Left lung (tissue), 10 donors: ENCODE results near the gene KLC1. TPM values are rescaled to one million over a fixed set of nuclear protein-coding genes. Genes with fewer than 3 reads are reported as not detected.

ENCODE experiments used
- ATAC-seq: fragments of 200-7000 bp; cut with Tn5 transposase; one replicate; pipeline ENCODE4 v1.9.1; 2020; ENCODE audit warnings: moderate library complexity
- DNase-seq, 4 donors: peaks; one replicate each; pipeline ENCODE4 v3.0.0-alpha.2; 2013 to 2020
- H3K27ac ChIP-seq, 2 donors: fragments of 200-600 bp; sonication (generic) in 1 of 2; one replicate each; pipeline versions ENCODE4 v1.5.0 to v1.8.0; 2020 to 2021
- H3K27me3 ChIP-seq, 2 donors: fragments of 200-600 bp; sonication (generic) in 1 of 2; one replicate each; pipeline versions ENCODE4 v1.5.0 to v1.8.0; 2020 to 2021
- H3K36me3 ChIP-seq, 2 donors: fragments of 200-600 bp; sonication (generic) in 1 of 2; one replicate each; pipeline versions ENCODE4 v1.5.0 to v1.8.0; 2020 to 2021
- H3K4me1 ChIP-seq, 2 donors: fragments of 200-600 bp; one replicate each; pipeline ENCODE4 v1.8.0; 2021
- H3K4me3 ChIP-seq, 2 donors: fragments of 200-600 bp; sonication (generic) in 1 of 2; one replicate each; pipeline versions ENCODE4 v1.5.0 to v1.8.0; 2020 to 2021; ENCODE audit warnings: mild to moderate bottlenecking in 1 of 2
- H3K9me3 ChIP-seq, 2 donors: fragments of 200-600 bp; sonication (generic) in 1 of 2; one replicate each; pipeline versions ENCODE4 v1.5.0 to v1.8.0; 2020 to 2021
- CTCF ChIP-seq, 2 donors: fragments of 200-600 bp; sonication (generic) in 1 of 2; IDR thresholded peaks; one replicate each; pipeline versions ENCODE4 v1.5.0 to v1.8.0; 2021; ENCODE audit warnings: antibody characterized with exemption in 2 of 2
- intact Hi-C, 2 donors: fragments of 100-400 bp; cut with DNase I; formaldehyde crosslinking; loops; one replicate each; pipeline versions ENCODE4 v1.11.2 to v1.14.2; 2022
- polyA plus RNA-seq, 6 donors: library from polyadenylated mRNA; unstranded; fragments of 120-200 nt; gene quantifications; one replicate each; pipeline ENCODE4 v1.2.1, GENCODE V29; 2013; ENCODE audit not compliant: insufficient read length in 6 of 6
- total RNA-seq, 2 donors: library from RNA; stranded (reverse); fragmentation: NEBNext Ultra II Directional; extraction: Animal tissue kit (Norgen Biotek cat#: 25700); gene quantifications; one replicate each; pipeline ENCODE4 v1.2.1, GENCODE V29; 2021
- donor health status: DM: no; HTN: yes; CAD: no.
- donor health status: DM: no; HTN: no; CAD: no.

Gene KLC1
- total and polyA plus RNA-seq, 8 donors, result 126 to 185 (median 156) TPM

GRCh38 chr14:103662591-103662990 is 33.6 kb downstream of the KLC1 start:
- H3K4me1 ChIP-seq, result peaks cover 0 to 14% of the 10 kb centered on the region in 2 donors
- DNase-seq (no peak), ATAC-seq (no peak)
- TF ChIP-seq CTCF (IDR thresholded peaks at IDR 0.05), result no peak
- no peaks in the 10 kb centered on the region for H3K9me3 ChIP-seq
- H3K27me3 ChIP-seq, result no peaks in the 10 kb centered on the region
- intact Hi-C loops, result no loop called here
- H3K4me3 ChIP-seq, result no peak overlapping the region
- H3K27ac ChIP-seq, result no peak overlapping the region
- peaks cover 0 to 100% of the 10 kb centered on the region in 2 donors for H3K36me3 ChIP-seq

DNA sequence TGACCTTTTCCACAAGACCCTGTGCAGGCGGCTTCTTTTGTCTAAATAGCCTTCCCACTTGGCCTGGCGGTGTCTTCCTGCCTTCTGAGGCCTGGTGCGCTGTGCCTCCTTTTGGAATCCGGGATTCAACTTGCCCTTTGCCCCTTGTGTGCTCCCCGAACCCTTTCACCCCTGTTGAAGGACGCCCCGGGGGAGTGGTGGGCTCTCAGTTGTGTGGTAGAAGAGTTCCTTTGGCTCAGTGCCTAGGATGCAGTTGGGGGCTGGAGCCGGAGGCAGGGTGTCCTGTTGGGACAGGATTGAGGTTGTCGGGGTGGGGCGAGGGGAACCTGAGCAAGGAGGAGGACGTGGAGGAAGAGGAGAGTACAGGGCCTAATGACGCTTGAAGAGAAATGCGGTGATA is 34.5 kb downstream of the KLC1 start:
- Histone ChIP-seq H3K4me3 (no peak overlapping the region), H3K9me3 (no peaks in the 10 kb centered on the region), H3K27me3 (no peaks in the 10 kb centered on the region), H3K27ac (peak overlapping the region; percentile 45 to 47), H3K4me1 (peaks cover 0 to 9% of the 10 kb centered on the region in 2 donors), H3K36me3 (peaks cover 0 to 100% of the 10 kb centered on the region in 2 donors)
- DNase-seq (no peak), ATAC-seq (peak; percentile 9)
- no peak for TF ChIP-seq CTCF (IDR thresholded peaks at IDR 0.05)
- intact Hi-C loops, result no loop called here

DNA sequence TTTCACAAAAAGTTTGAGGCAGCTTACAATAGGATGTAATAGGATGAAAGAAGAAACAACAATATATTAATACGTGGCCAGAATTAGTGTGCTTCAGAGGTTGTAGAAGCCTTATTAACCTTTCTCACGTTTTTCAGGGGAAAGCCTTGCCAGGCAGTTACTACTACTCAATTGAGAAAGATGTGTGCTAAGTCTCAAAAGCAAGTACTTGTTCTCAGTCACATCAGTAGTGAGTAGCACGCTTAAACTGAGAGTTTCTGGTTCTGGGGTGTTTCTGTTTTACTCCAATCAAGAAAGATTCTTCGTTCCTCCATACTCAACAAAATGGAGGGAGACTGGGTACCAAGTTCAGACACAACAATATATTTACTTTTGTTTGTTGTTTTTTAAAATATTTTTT is 38.7 kb downstream of the KLC1 start:
- Histone ChIP-seq H3K9me3 (no peaks in the 10 kb centered on the region), H3K27ac (no peak overlapping the region), H3K4me1 (peaks cover 0 to 9% of the 10 kb centered on the region in 2 donors), H3K4me3 (no peak overlapping the region), H3K36me3 (peaks cover 0 to 100% of the 10 kb centered on the region in 2 donors), H3K27me3 (no peaks in the 10 kb centered on the region)
- DNase-seq (no peak), ATAC-seq (no peak)
- intact Hi-C loops, result no loop called here
- no peak for TF ChIP-seq CTCF (IDR thresholded peaks at IDR 0.05)

DNA sequence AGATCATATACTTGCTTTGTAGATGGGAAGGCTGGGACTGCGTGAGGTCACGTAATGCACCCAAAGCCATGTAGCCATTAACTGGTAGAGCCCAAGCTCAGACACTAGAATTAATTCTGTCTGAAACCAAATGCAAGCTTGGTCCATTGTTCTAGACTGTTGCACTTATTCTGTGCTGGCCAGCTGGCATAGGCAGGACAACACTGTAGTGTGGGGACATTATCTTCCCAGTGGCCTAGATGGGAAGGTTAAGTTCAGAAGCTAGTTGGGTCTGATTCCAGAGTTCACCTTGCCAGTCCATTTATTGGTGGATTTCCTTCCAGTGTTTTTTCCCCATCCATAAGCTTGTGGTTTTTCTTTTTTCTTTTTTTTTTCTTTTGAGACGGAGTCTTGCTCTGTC is 39.1 kb downstream of the KLC1 start:
- TF ChIP-seq CTCF (IDR thresholded peaks at IDR 0.05), result no peak
- no peak overlapping the region for H3K27ac ChIP-seq
- no peaks in the 10 kb centered on the region for H3K9me3 ChIP-seq
- DNase-seq (no peak), ATAC-seq (no peak)
- peaks cover 0 to 100% of the 10 kb centered on the region in 2 donors for H3K36me3 ChIP-seq
- H3K4me3 ChIP-seq, result no peak overlapping the region
- no peaks in the 10 kb centered on the region for H3K27me3 ChIP-seq
- peaks cover 0 to 8% of the 10 kb centered on the region in 2 donors for H3K4me1 ChIP-seq
- intact Hi-C loops, result no loop called here

DNA sequence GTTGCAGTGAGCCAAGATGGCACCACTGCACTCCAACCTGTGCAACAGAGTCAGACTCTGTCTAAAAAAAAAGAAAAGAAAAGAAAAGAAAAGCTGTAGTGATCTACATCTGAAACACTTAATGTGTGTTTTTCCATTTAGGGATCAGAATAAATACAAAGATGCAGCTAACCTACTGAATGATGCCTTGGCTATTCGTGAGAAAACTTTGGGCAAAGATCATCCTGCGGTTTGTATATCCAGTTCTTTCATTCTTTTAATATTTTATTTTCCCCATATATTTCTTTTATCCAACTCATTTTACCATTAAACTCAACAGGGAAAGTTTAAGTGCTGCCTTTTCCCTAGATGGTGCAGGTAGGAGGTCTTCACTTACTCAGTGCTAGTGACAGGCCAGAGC is 40.4 kb downstream of the KLC1 start:
- Histone ChIP-seq H3K27me3 (no peaks in the 10 kb centered on the region), H3K36me3 (peaks cover 0 to 100% of the 10 kb centered on the region in 2 donors), H3K4me1 (no peaks in the 10 kb centered on the region), H3K27ac (no peak overlapping the region), H3K4me3 (no peak overlapping the region), H3K9me3 (no peaks in the 10 kb centered on the region)
- TF ChIP-seq CTCF (IDR thresholded peaks at IDR 0.05), result no peak
- DNase-seq, result no peak
- intact Hi-C loops, result no loop called here
- no peak for ATAC-seq
